Subcutaneous adipose tissue (tissue), 4 donors: ENCODE data around the gene HDAC8. TPM values are rescaled to one million over a fixed set of nuclear protein-coding genes. Genes with fewer than 3 reads are reported as not detected.

Experiments
- CTCF ChIP-seq: fragments of 450-650 bp; IDR thresholded peaks from one replicate; pipeline ENCODE4 v1.5.1; 2016; ENCODE audit warnings: low read depth, mild to moderate bottlenecking, control low read depth, antibody characterized with exemption, moderate library complexity
- total RNA-seq, 4 donors: library from RNA; depleted of rRNA; stranded (reverse); fragments of >200 nt; gene quantifications; one replicate each; pipeline ENCODE4 v1.1.0, GENCODE V29; 2016

Gene HDAC8
- total RNA-seq, 4 donors from 2014 or later, result 26.2 to 34.0 (median 31.5) TPM

GRCh38 chrX:72349190-72349589, 223.5 kb downstream of the HDAC8 start:
- TF ChIP-seq CTCF, result no peak

- no peak for TF ChIP-seq CTCF
Observed at GRCh38 chrX:72348247-72348979, 224.2 kb downstream of the HDAC8 start.

GRCh38 chrX:72347366-72347765, 225.3 kb downstream of the HDAC8 start:
- no peak for TF ChIP-seq CTCF

GRCh38 chrX:72346302-72346949, 226.2 kb downstream of the HDAC8 start:
- TF ChIP-seq CTCF, result no peak

- TF ChIP-seq CTCF, result no peak
Observed at GRCh38 chrX:72340626-72341025, 232.0 kb downstream of the HDAC8 start.

GRCh38 chrX:72340041-72340440, 232.6 kb downstream of the HDAC8 start:
- TF ChIP-seq CTCF, result no peak

- no peak for TF ChIP-seq CTCF
Observed at GRCh38 chrX:72330131-72330530, 242.5 kb downstream of the HDAC8 start.
